Glutamatergic neuron (in vitro differentiated cells): Measurements from ENCODE around the gene FAF2. TPM values are rescaled to one million over a fixed set of nuclear protein-coding genes. Genes with fewer than 3 reads are reported as not detected.

ENCODE experiments used
- DNase-seq: peaks from one replicate; pipeline ENCODE4 v3.0.0; 2022
- H3K27ac Mint-ChIP-seq: one replicate; pipeline ENCODE4 v1.8.0; 2020; ENCODE audit warnings: mild to moderate bottlenecking, mixed read lengths, inconsistent platforms; ENCODE audit not compliant: unreplicated experiment
- H3K27me3 Mint-ChIP-seq: one replicate; pipeline ENCODE4 v1.8.0; 2020; ENCODE audit warnings: mild to moderate bottlenecking, moderate library complexity, mixed read lengths, inconsistent platforms; ENCODE audit not compliant: unreplicated experiment
- H3K36me3 Mint-ChIP-seq: one replicate; pipeline ENCODE4 v1.8.0; 2020; ENCODE audit warnings: mild to moderate bottlenecking, mixed read lengths, inconsistent platforms; ENCODE audit not compliant: unreplicated experiment
- H3K4me1 Mint-ChIP-seq: one replicate; pipeline ENCODE4 v1.8.0; 2020; ENCODE audit warnings: mild to moderate bottlenecking, low read depth, mixed read lengths, inconsistent platforms; ENCODE audit not compliant: unreplicated experiment
- H3K4me3 Mint-ChIP-seq: one replicate; pipeline ENCODE4 v1.8.0; 2020; ENCODE audit warnings: mild to moderate bottlenecking, mixed read lengths, inconsistent platforms; ENCODE audit not compliant: unreplicated experiment
- H3K9me3 Mint-ChIP-seq: one replicate; pipeline ENCODE4 v1.8.0; 2020; ENCODE audit warnings: mild to moderate bottlenecking, moderate library complexity, mixed read lengths, inconsistent platforms; ENCODE audit not compliant: unreplicated experiment
- total RNA-seq: library from RNA; stranded (reverse); fragmentation: NEBNext Ultra II Directional; extraction: Animal tissue kit (Norgen Biotek cat#: 25700); gene quantifications from one replicate; pipeline ENCODE4 v1.2.1, GENCODE V29; 2021; ENCODE audit not compliant: unreplicated experiment
- TF ChIP-seq, protein P1 (sequence below): fragments of 200-600 bp; sonication (generic); IDR thresholded peaks from one replicate; pipeline ENCODE4 v1.5.0; 2021; ENCODE audit not compliant: partially characterized antibody, unreplicated experiment

The FAF2 gene
- total RNA-seq, 1 donor from 2014 or later, result 52.9 TPM

DNA sequence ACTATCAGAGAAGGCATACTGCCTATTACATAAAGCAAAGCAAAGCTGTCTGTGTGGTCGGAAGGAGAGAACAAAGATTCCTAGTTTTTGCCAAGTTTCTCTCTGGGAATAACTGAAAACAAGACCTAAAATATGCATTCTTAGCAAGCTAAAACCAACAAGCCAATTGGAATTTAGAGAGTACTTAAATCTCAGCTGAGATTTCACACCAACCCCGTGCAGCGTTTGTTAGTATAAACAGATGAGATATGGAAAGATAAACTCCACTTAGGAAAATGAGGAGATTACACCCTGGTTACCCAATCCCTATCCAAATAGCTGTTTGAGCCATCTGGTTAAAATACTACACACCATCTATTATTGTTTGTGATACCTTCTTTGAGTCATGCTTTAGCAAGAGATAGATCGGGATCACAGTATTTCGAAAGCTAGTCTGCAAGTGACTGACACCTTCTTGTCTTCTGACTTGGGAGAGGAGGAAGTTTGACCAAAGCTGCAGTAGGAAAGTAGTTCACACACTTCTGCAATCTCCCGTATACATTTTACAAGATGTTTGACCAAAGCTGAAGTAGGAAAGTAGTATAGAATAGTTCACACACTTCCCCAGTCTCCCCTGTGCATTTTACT lies 18.2 kb downstream of the FAF2 start:
- TF ChIP-seq, protein P1, sequence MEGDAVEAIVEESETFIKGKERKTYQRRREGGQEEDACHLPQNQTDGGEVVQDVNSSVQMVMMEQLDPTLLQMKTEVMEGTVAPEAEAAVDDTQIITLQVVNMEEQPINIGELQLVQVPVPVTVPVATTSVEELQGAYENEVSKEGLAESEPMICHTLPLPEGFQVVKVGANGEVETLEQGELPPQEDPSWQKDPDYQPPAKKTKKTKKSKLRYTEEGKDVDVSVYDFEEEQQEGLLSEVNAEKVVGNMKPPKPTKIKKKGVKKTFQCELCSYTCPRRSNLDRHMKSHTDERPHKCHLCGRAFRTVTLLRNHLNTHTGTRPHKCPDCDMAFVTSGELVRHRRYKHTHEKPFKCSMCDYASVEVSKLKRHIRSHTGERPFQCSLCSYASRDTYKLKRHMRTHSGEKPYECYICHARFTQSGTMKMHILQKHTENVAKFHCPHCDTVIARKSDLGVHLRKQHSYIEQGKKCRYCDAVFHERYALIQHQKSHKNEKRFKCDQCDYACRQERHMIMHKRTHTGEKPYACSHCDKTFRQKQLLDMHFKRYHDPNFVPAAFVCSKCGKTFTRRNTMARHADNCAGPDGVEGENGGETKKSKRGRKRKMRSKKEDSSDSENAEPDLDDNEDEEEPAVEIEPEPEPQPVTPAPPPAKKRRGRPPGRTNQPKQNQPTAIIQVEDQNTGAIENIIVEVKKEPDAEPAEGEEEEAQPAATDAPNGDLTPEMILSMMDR, result no peak
- no peaks in the 10 kb centered on the region for H3K36me3 Mint-ChIP-seq

DNA sequence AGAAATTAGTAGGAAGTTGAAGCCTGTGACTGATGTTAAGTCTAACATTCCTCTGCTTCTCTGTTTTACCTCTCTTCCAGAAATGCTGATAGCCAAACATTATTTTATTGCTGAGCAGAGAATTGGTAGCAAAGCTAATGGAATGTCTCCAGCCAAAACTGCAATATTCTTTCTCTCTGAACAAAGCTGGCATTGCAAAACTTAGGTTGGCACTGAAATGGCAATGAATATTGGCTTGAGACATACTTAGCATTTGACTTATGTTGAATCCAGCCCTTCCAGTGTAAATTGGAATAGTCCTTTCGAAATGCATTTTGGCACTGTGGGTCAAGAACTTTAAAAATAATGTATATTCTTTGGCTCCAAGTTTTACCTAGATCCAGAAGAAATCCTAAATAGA lies 21.1 kb downstream of the FAF2 start:
- Mint-ChIP-seq H3K9me3 (peaks cover 2% of the 10 kb centered on the region), H3K27ac (no peak overlapping the region), H3K36me3 (no peaks in the 10 kb centered on the region), H3K4me1 (no peaks in the 10 kb centered on the region), H3K27me3 (no peaks in the 10 kb centered on the region), H3K4me3 (no peak overlapping the region)
- TF ChIP-seq, protein P1, result no peak
- no peak for DNase-seq

More for the DNA sequence above, 18.2 kb downstream of the FAF2 start:
- Mint-ChIP-seq H3K27ac (no peak overlapping the region), H3K27me3 (no peaks in the 10 kb centered on the region), H3K4me1 (no peaks in the 10 kb centered on the region), H3K9me3 (no peaks in the 10 kb centered on the region), H3K4me3 (no peak overlapping the region)
- DNase-seq, result no peak

DNA sequence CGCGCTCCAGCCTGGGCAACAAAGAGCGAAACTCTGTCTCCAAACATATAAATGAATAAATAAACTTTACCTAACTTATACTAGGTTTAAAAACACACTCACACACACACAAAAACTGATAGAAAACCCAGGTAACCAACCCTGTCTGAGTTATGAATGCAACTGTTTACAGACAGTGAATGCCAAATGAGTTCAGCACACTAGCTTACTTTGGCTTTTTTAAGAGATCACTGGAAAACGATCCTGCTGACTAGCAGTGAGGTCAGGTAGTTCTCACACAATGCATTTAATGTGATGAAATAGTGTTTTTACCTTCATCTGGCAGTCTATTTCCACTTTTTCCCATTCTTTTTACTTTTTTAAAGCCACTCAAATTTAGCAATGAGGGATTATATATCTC lies 22.4 kb downstream of the FAF2 start:
- TF ChIP-seq, protein P1, result no peak
- Mint-ChIP-seq H3K36me3 (no peaks in the 10 kb centered on the region), H3K27me3 (no peaks in the 10 kb centered on the region), H3K9me3 (peaks cover 2% of the 10 kb centered on the region), H3K4me1 (no peaks in the 10 kb centered on the region), H3K4me3 (no peak overlapping the region), H3K27ac (no peak overlapping the region)
- no peak for DNase-seq

DNA sequence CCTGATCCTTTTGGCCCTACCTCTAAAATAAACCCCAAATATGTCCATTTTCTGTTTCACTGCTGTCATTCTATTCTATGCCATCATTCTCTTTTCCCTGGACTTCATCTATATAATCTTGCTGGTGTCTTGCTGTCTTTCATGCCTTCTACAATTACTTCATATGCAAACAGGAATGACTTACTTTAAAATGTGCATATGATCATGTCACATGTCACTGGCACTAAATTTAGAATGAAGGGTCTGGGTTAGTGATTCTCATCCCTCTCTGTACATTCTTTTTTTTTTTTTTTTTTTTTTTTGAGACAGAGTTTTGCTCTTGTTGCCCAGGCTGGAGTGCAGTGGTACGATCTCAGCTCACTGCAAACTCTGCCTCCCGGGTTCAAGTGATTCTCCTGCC lies 22.9 kb downstream of the FAF2 start:
- Mint-ChIP-seq H3K4me1 (no peaks in the 10 kb centered on the region), H3K27ac (no peak overlapping the region), H3K9me3 (peaks cover 3% of the 10 kb centered on the region), H3K27me3 (no peaks in the 10 kb centered on the region), H3K36me3 (no peaks in the 10 kb centered on the region), H3K4me3 (no peak overlapping the region)
- no peak for DNase-seq
- TF ChIP-seq, protein P1, result no peak

DNA sequence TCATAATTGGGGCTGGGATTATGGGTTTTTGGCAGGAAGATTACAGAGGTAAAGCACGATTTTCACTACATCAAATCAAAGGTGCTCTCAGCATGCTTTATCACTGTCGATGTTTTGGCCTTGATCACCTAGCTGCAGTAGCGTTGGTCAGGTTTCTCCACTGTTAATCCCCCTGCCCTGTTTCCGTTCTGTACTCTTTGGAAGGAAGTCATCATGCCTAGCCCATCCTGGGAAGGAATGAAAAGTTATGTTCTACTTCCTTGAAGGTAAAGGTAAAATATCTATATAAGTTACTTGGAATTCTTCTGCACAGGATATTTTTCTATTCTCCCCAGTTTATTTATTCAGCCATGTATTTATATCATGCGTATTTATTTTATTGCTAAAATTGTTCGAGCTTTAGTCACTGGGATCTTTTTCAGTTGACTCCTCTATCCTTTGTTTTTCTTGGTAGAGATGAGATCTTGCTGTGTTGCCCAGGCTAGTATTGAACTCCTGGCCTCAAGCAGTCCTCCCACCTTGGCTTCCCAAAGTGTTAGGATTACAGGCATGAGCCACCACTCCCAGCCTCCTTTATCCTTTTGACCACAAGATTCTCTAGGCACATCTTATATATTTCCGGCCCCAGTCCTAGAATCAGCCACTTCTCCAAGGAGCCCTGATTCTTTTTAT lies 25.3 kb downstream of the FAF2 start:
- no peaks in the 10 kb centered on the region for H3K36me3 Mint-ChIP-seq
- no peaks in the 10 kb centered on the region for H3K4me1 Mint-ChIP-seq
- H3K27ac Mint-ChIP-seq, result no peak overlapping the region
- peaks cover 3% of the 10 kb centered on the region for H3K9me3 Mint-ChIP-seq
- TF ChIP-seq, protein P1, result no peak
- H3K4me3 Mint-ChIP-seq, result no peak overlapping the region
- H3K27me3 Mint-ChIP-seq, result no peaks in the 10 kb centered on the region
- no peak for DNase-seq
